ENCODE results near the gene ARHGAP40. TPM values are rescaled to one million over a fixed set of nuclear protein-coding genes. Genes with fewer than 3 reads are reported as not detected.

ARHGAP40 gene
- total and polyA plus RNA-seq, 2 donors (not counting 3 experiments of a cell fraction or from before 2014, with no cell fraction given), result 0.18 to 0.20 TPM

GRCh38 chr20:38563802-38564431, 37.7 kb upstream of the ARHGAP40 start:
- no peak overlapping the region for H3K9ac ChIP-seq (replicated peaks; ENCODE audit: extremely low read depth, insufficient read depth, low read length)
- H3K9me1 ChIP-seq (replicated peaks; ENCODE audit: control insufficient read depth, extremely low read depth, insufficient read depth, low read length), result no peaks in the 10 kb centered on the region
- H3K27ac ChIP-seq (ENCODE audit: insufficient read depth, low read depth, low read length), result no peak overlapping the region
- no peaks in the 10 kb centered on the region for H3K9me3 ChIP-seq (replicated peaks; ENCODE audit: control insufficient read depth, insufficient read depth, low read length)
- no peaks in the 10 kb centered on the region for H3K79me2 ChIP-seq (ENCODE audit: control insufficient read depth, insufficient read depth, low read length)
- ChIA-PET POLR2A (no interaction called here), CTCF (interaction anchor here (0.8 kb wide), 1 partner anchor 11 kb away, joined by 4 read pairs; no protein-coding TSS in a partner anchor)
- no peaks in the 10 kb centered on the region for H3K27me3 ChIP-seq (ENCODE audit: control insufficient read depth in 2 of 2, insufficient read depth in 2 of 2, low read length in 2 of 2)
- intact Hi-C loops (cut with micrococcal nuclease), result no loop called here
- H3K4me2 ChIP-seq (ENCODE audit: insufficient read depth, low read length), result no peak overlapping the region
- H3K36me3 ChIP-seq (ENCODE audit: control insufficient read depth in 2 of 2, extremely low read depth in 1 of 2, insufficient read depth in 2 of 2, low read length in 2 of 2), result peaks cover 3 to 7% of the 10 kb centered on the region in 2 experiments
- no peak for TF ChIP-seq MYC (IDR thresholded peaks at IDR 0.05; ENCODE audit: low read depth, low read length)
- TF ChIP-seq POLR2AphosphoS5 (IDR thresholded peaks at IDR 0.05; ENCODE audit: insufficient read depth, low read depth, low read length), result no peak
- no peak for TF ChIP-seq EZH2 (IDR thresholded peaks at IDR 0.05; ENCODE audit: borderline replicate concordance, low read depth, low read length, severe bottlenecking)
- TF ChIP-seq CTCF (IDR thresholded peaks at IDR 0.05; ENCODE audit: extremely low read depth in 1 of 2, insufficient read depth in 1 of 2, low read depth in 1 of 2, low read length in 2 of 2), result no peak
- no peak for TF ChIP-seq JUN (IDR thresholded peaks at IDR 0.05; ENCODE audit: borderline replicate concordance, insufficient read depth, insufficient read length, low read depth)
- TF ChIP-seq FOS (IDR thresholded peaks at IDR 0.05; ENCODE audit: borderline replicate concordance, insufficient read depth, low read length), result no peak
- no peak for TF ChIP-seq POLR2A (IDR thresholded peaks at IDR 0.05; ENCODE audit: low read depth, low read length)
- TF ChIP-seq MAX (IDR thresholded peaks at IDR 0.05; ENCODE audit: insufficient read depth, insufficient read length), result no peak
- no peak for TF ChIP-seq GATA2 (IDR thresholded peaks at IDR 0.05; ENCODE audit: insufficient read depth, insufficient read length, low read depth, low read length)
- no TSS peak for BruUV-seq (replicated peaks)
- H4K20me1 ChIP-seq (replicated peaks; ENCODE audit: control insufficient read depth, extremely low read depth, insufficient read depth, low read length), result no peaks in the 10 kb centered on the region
- peaks cover 2% of the 10 kb centered on the region for H3K4me1 ChIP-seq (ENCODE audit: control insufficient read depth, extremely low read depth, insufficient read depth, low read length)
- H2AFZ ChIP-seq (ENCODE audit: low read depth, low read length), result no peak overlapping the region
- dilution Hi-C loops (cut with MboI; ENCODE audit: extremely low pct_ligation_motif_present, low sequenced_read_pairs), result no loop called here
- DNase-seq (ENCODE audit: low read depth, low spot score) (no peak), FAIRE-seq (no peak)
- no peak overlapping the region for H3K4me3 ChIP-seq (replicated peaks in 1 of 3; ENCODE audit: insufficient read depth in 1 of 3, low read depth in 1 of 3, low read length in 3 of 3)

Measured in endothelial cell of umbilical vein (primary cell).